DOHH2 (cell line): ENCODE measurements around the gene PADI3.

Experiments
- H3F3A ChIP-seq: fragments of 200-600 bp; sonication (generic), shearing (Covaris generic); 2 replicates; pipeline ENCODE4 v1.6.0; 2016; ENCODE audit warnings: antibody characterized with exemption, mild to moderate bottlenecking; ENCODE audit not compliant: control insufficient read depth, insufficient read depth
- H3K27ac ChIP-seq: fragments of 200-600 bp; sonication (generic); 2 replicates; pipeline ENCODE4 v1.5.1; 2014; ENCODE audit warnings: low read depth, mild to moderate bottlenecking, low read length, moderate library complexity
- H3K27me3 ChIP-seq: fragments of 200-600 bp; sonication (generic); 2 replicates; pipeline ENCODE4 v1.6.1; 2014; ENCODE audit warnings: mild to moderate bottlenecking, low read length, mixed read lengths; ENCODE audit not compliant: control insufficient read depth
- H3K36me3 ChIP-seq: fragments of 200-600 bp; sonication (generic); 2 replicates; pipeline ENCODE4 v1.6.1; 2014; ENCODE audit warnings: mild to moderate bottlenecking, low read length, moderate library complexity, mixed read lengths; ENCODE audit not compliant: control insufficient read depth
- H3K4me1 ChIP-seq: fragments of 200-600 bp; sonication (generic); 2 replicates; pipeline ENCODE4 v1.6.1; 2014; ENCODE audit warnings: mild to moderate bottlenecking, low read length, mixed read lengths; ENCODE audit not compliant: control insufficient read depth
- H3K4me2 ChIP-seq: fragments of 200-600 bp; sonication (generic); 2 replicates; pipeline ENCODE4 v1.6.0; 2014; ENCODE audit warnings: mild to moderate bottlenecking, low read length, moderate library complexity
- H3K4me3 ChIP-seq: fragments of 200-600 bp; sonication (generic); 2 replicates; pipeline ENCODE4 v1.5.1; 2014; ENCODE audit warnings: mild to moderate bottlenecking, low read length, mixed read lengths
- H3K79me2 ChIP-seq: fragments of 200-600 bp; sonication (generic); 2 replicates; pipeline ENCODE4 v1.6.1; 2014; ENCODE audit warnings: mild to moderate bottlenecking, low read length, mixed read lengths; ENCODE audit not compliant: control insufficient read depth
- H3K9me2 ChIP-seq: fragments of 200-600 bp; sonication (generic); replicated peaks from 2 replicates; pipeline ENCODE4 v1.6.1; 2014; ENCODE audit warnings: mild to moderate bottlenecking, low read length, mixed read lengths; ENCODE audit not compliant: control insufficient read depth
- H3K9me3 ChIP-seq: fragments of 200-600 bp; sonication (generic); 2 replicates; pipeline ENCODE4 v1.6.1; 2014; ENCODE audit warnings: antibody characterized with exemption, low read length, mixed read lengths; ENCODE audit not compliant: control insufficient read depth, insufficient read depth
- H4K20me1 ChIP-seq: fragments of 200-600 bp; sonication (generic); 2 replicates; pipeline ENCODE4 v1.6.0; 2014; ENCODE audit warnings: low read depth, mild to moderate bottlenecking, antibody characterized with exemption, low read length, moderate library complexity; ENCODE audit not compliant: control insufficient read depth, insufficient read depth
- EZH2phosphoT487 ChIP-seq: fragments of 200-600 bp; sonication (generic); IDR thresholded peaks from 2 replicates; pipeline ENCODE4 v1.6.1; 2017; ENCODE audit warnings: borderline replicate concordance, mild to moderate bottlenecking, antibody characterized with exemption, low read length, moderate library complexity, mixed read lengths
- TF ChIP-seq, protein P1 (sequence below): fragments of 200-600 bp; sonication (generic); IDR thresholded peaks from one replicate; pipeline ENCODE4 v1.5.1; 2014; ENCODE audit warnings: antibody characterized with exemption, mild to moderate bottlenecking, low read depth, low read length; ENCODE audit not compliant: poor library complexity, severe bottlenecking

Gene PADI3

DNA sequence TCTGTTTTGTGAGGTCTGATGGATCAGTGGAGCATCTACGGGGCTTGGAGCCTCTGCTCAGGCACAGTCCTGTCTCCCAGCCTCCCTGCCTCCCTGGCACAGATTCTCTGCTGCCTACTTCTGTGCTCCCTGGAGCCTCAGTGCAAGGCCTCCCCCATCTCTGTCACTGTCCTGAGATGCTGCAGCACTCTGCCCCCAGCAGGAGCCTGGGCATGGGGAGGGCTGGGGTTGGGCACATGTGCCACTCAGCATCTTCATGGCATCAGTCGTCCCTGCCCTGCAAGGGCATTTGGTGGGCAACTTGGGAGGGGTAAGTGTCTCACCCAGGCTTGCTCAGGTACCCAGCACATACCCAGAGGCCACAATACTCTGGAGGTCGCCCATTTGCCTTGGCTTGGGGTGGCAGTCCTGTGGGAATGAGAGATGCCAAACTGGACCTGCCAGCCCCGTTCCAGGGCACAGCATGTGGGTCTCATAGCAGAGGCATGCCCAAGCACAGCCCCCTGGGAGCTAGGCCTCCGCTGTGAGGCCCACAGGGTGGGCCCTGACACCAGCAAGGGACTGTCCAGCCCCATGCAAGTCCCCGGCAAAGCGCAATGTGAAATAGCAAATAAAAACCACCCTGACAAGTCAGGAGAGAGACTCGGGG lies 28.7 kb downstream of the PADI3 start:
- no peaks in the 10 kb centered on the region for H4K20me1 ChIP-seq

GRCh38 chr1:17278996-17279830 lies 30.3 kb downstream of the PADI3 start:
- no peak for TF ChIP-seq EZH2phosphoT487
- TF ChIP-seq, protein P1, sequence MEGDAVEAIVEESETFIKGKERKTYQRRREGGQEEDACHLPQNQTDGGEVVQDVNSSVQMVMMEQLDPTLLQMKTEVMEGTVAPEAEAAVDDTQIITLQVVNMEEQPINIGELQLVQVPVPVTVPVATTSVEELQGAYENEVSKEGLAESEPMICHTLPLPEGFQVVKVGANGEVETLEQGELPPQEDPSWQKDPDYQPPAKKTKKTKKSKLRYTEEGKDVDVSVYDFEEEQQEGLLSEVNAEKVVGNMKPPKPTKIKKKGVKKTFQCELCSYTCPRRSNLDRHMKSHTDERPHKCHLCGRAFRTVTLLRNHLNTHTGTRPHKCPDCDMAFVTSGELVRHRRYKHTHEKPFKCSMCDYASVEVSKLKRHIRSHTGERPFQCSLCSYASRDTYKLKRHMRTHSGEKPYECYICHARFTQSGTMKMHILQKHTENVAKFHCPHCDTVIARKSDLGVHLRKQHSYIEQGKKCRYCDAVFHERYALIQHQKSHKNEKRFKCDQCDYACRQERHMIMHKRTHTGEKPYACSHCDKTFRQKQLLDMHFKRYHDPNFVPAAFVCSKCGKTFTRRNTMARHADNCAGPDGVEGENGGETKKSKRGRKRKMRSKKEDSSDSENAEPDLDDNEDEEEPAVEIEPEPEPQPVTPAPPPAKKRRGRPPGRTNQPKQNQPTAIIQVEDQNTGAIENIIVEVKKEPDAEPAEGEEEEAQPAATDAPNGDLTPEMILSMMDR: no peak
- H3K9me2 ChIP-seq: no peaks in the 10 kb centered on the region
- H3K4me2 ChIP-seq: no peak overlapping the region
- no peaks in the 10 kb centered on the region for H3F3A ChIP-seq
- no peaks in the 10 kb centered on the region for H3K36me3 ChIP-seq
- H3K4me3 ChIP-seq: no peak overlapping the region
- no peaks in the 10 kb centered on the region for H4K20me1 ChIP-seq
- H3K27ac ChIP-seq: no peak overlapping the region
- H3K27me3 ChIP-seq: peaks cover 6% of the 10 kb centered on the region; the same call in 1 of the 2 replicates
- H3K4me1 ChIP-seq: no peaks in the 10 kb centered on the region
- H3K79me2 ChIP-seq: no peaks in the 10 kb centered on the region
- no peaks in the 10 kb centered on the region for H3K9me3 ChIP-seq

More for the DNA sequence above, 28.7 kb downstream of the PADI3 start:
- Histone ChIP-seq H3K4me2 (no peak overlapping the region), H3K4me1 (no peaks in the 10 kb centered on the region), H3K36me3 (no peaks in the 10 kb centered on the region), H3K9me3 (no peaks in the 10 kb centered on the region), H3K4me3 (no peak overlapping the region), H3K9me2 (no peaks in the 10 kb centered on the region), H3K79me2 (no peaks in the 10 kb centered on the region), H3F3A (no peaks in the 10 kb centered on the region), H3K27ac (no peak overlapping the region), H3K27me3 (0 out of 2 replicates have a peak, but pooled peaks cover 6% of the 10 kb centered on the region)
- TF ChIP-seq, protein P1: no peak
- no peak for TF ChIP-seq EZH2phosphoT487

DNA sequence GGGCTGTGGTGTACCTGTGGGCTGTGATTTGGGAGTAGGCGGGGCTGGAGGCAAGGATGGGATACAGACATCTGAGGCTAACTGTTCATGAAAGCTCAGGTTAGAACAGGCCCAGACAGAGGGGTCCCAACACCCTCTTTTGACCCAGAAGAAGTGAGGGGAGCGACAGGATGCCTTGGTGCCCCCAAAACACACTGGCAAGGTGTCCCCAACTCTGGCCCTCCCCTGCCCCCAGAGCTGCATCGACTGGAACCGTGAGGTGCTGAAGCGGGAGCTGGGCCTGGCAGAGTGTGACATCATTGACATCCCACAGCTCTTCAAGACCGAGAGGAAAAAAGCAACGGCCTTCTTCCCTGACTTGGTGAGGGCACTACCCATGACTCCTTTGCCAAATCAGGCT lies 31.5 kb downstream of the PADI3 start:
- no peaks in the 10 kb centered on the region for H3K9me2 ChIP-seq
- H3K4me3 ChIP-seq: no peak overlapping the region
- H3F3A ChIP-seq: no peaks in the 10 kb centered on the region
- H3K27me3 ChIP-seq: peaks cover 6% of the 10 kb centered on the region; the same call in 1 of the 2 replicates
- H3K4me2 ChIP-seq: no peak overlapping the region
- no peaks in the 10 kb centered on the region for H4K20me1 ChIP-seq
- no peaks in the 10 kb centered on the region for H3K79me2 ChIP-seq
- no peaks in the 10 kb centered on the region for H3K36me3 ChIP-seq
- H3K9me3 ChIP-seq: no peaks in the 10 kb centered on the region
- H3K27ac ChIP-seq: no peak overlapping the region
- H3K4me1 ChIP-seq: no peaks in the 10 kb centered on the region
- TF ChIP-seq, protein P1: no peak
- no peak for TF ChIP-seq EZH2phosphoT487
